SKM-1 (cell line): Measurements from ENCODE around the gene TPGS2.
"Not testable (repeated sequence)": the region's sequence is repeated elsewhere in the genome, so short reads cannot be mapped to it uniquely, and the experiment has no call there.

ENCODE experiments used
- DNase-seq: peaks from one replicate; lab custom pipeline; 2025; ENCODE audit not compliant: unreplicated experiment; lab: John Stamatoyannopoulos, UW

Gene TPGS2

DNA sequence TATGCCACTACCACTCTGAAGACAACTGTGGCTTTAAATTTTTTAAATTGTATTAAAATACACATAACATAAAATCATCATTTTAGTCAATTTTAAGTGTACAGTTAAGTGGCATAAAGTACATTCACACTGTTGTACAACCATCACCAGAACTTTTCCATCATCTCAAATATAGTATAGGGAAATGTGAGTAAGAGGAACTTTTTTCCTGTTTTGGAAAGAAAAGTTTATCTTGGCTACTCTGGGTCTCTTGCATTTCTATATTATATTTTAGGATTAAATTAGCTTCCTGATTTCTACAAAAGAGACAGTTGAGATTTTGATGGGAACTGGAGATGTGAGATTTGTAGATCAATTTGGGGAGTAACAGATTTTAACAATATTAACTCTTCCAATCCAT lies 3.3 kb downstream of the TPGS2 start:
- DNase-seq = no peak

DNA sequence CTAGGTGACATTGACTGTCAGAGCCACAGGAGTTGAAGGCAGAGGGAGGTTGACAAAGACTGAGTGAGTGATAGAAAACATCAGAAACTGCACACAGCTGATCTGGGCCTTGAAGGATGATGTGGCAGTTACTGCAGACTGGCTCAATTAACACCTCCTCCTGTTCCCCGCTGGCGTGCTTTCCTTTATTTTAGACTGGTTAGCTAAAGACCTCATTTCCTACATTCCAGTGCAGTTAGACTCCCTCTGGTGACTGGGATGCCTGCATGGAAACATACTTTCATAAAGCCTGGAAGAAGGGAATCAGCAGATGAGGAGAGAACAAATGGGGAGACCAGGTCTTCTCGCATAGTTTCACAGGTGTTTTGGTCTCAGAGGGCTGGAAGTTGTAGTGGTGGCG lies 7.1 kb downstream of the TPGS2 start:
- DNase-seq = no peak

DNA sequence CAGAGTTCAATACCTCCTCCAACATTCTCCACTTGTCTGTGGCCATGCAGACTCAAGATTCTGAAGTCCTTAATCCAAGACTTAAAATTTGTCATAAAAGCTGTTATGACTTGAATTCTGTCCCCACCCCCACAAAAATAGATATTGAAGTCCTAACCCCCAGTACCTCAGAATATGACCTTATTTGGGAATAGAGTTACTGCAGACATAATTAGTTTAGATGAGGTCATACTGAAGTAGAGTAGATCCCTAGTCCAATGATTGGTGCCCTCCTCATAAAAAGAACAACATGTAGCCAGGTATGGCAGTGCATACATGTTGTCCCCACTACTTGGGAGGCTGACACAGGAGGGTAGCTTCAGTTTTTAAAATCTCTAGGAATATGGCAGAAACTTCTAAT lies 9.2 kb downstream of the TPGS2 start:
- DNase-seq = no peak

DNA sequence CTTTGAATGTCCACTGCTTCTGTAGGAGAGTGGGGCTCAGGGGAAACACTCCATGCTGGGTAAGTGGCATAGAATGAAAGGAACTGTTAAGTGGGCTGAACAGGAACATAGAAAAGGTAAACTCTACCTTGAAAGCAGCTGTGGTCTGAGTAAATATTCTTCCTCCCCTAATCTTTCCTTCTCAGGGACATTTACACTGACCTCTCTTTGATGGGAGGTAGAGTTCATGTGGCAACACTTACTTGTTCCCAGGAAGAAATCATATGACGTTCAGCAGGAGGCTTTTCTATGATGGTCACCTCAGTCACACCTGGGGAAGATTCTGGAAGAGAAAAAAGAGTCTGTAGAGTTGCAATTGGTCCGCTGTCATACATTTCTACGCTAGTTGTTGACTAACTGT lies 10.2 kb downstream of the TPGS2 start:
- no peak for DNase-seq

DNA sequence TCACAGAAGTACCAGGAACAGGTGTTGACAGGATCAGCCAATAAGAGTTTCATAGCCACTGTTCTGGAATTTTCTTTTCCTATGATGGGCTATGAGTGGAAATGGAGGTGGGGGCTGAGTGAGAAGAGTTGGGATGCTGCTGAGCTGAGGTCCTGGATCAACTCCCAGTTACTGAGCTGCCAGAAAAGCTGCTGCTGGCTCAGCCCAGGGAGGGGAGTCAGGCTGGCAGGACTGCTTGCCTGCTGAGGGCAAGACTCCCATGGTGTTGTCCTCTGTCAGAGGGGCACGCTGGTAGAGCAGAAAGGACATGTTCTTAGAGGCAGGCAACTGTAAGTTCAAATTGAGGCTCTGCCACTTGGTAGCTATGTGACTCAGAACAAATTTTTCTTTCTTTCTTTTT lies 11.8 kb downstream of the TPGS2 start:
- DNase-seq = no peak

DNA sequence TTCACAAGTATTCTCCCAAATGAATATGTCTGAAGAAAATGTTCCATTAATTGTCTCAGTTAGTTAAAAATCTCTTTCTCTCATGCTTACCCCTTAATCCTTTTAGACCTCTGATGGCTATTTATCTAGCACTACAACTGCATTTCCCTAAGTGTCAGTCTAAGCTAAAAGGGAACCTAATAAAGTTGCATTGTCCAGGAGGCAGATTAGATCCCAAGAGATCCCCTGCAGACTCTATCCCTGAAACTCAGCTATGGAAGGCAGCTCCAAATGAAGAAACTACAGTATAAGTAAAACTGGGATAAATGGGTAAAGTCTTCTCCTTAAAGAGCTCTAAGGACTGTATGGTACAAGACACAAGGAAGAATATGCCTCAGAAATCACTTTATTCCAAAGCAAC lies 12.7 kb downstream of the TPGS2 start:
- not testable (repeated sequence) for DNase-seq

DNA sequence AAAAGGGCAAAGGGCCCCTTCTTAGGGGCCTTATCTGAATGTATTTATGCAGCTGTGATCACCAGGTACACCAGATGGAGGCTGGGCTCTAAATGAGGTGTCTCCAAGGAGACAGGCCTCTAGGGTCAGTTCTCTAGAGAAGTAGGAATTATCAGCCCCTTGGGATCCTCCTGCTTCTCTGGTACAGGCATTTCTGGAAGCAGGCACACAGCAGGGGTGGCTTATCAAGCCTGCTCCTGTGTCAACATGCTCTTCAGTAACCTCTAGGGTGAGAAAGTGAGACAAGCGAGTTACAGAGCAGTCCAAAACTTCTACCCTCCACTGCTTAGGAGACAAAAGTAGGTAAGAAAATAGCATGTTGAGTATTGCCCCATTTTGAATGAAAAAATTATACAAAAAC lies 13.8 kb downstream of the TPGS2 start:
- DNase-seq = no peak

DNA sequence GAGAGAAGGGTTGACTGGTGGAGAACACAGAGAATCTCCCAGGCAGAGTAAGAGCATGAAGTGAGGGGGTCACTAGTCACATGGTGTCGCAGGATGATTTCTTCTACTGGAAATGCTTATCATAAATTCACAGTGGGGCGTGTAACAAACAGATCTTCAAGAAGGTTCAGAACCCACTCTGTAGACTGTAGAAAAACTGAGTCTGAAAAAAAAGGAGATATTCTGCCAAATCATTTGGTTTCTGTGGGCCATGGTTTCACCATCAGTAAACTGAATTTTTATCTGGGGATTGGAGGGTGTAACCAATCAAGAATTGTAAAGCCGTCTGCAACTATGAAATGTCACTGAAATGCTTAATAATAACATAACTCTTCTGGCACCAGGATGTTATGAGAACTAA lies 15.0 kb downstream of the TPGS2 start:
- DNase-seq = no peak

DNA sequence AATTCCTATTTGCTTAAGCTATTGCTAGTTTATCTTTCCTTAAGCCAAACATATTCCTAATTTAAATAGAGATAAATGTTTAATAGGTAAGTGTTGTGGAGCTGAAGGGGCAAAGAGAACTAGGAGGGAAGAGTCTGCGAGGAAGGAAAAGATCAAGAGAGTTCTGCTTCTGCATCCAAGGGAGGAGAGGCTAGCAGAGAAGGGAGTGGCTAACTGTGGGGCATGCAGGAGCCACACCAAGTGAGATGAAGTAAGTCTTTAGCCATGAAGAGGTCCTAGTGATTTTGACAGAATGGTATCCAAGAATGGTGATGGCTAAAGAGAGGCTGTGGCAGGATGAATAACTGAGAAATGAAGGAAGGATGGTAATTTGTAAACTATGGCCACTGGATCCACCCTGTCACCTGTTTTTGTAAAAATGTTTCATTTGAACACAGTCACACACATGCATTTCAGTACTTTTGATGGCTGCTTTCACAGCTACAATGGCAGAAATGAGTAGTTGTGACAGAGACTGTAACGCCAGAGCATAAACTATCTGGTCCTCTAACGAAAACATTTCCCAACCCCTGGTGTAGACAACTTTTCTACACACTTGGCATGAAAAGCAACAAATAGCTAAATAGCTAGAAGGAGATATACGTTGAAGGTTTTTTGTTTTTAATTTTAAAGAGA lies 15.6 kb downstream of the TPGS2 start:
- DNase-seq = no peak

DNA sequence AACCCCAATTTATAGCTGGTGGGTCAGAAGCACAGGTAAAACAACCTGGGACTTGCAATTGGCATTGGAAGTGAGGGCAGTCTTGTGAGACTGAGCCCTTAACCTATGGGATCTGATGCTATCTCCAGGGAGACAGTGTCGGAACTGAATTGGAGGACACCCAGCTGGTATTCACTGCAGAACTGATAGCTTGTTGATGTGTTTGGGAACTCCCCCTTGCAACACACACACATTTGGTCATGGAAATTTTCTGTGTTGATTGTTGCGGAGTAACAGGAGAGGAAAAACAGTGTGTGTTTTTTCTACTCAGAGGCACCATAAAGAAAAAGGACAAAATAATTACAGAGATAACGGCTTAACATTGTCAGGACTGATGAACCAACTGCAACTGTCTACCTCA lies 16.1 kb downstream of the TPGS2 start:
- DNase-seq = no peak

DNA sequence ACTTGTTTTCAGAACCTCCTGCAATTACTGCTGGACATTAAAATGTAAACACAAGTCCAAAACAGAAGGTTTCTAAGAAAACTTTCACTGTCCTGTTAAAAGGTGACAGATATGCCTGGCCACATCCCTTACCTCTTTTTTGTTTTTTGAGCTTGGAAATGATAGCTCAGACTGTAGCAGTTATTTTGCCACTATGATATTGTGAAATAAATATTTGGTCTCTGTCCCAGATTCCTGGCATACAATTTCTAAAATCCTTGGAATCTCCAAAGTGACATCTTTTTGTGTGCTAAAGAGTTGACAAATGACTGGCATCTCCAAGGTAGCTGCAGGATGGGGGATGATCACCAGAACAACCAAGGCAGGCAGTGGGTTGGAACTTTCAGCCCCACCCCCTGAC lies 16.8 kb downstream of the TPGS2 start:
- DNase-seq = no peak

DNA sequence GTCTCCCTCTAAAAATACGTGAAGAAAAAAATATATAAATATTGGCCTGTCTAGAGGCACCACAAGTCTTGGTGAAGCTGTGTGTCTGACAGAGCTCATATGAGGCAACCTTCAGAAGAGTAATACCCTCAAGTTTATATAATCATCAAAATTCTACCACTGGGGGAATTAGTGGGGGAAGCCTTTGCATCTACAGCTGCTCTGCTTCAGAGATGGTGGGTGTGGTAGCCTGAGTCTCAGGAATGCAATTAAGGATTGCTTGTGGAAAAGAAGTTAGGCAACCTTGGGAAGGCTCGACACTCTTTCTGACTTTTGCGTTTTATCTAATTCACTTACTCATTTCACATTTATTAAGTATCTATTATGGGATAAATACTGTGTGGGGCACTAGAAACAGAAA lies 17.4 kb downstream of the TPGS2 start:
- DNase-seq = no peak

DNA sequence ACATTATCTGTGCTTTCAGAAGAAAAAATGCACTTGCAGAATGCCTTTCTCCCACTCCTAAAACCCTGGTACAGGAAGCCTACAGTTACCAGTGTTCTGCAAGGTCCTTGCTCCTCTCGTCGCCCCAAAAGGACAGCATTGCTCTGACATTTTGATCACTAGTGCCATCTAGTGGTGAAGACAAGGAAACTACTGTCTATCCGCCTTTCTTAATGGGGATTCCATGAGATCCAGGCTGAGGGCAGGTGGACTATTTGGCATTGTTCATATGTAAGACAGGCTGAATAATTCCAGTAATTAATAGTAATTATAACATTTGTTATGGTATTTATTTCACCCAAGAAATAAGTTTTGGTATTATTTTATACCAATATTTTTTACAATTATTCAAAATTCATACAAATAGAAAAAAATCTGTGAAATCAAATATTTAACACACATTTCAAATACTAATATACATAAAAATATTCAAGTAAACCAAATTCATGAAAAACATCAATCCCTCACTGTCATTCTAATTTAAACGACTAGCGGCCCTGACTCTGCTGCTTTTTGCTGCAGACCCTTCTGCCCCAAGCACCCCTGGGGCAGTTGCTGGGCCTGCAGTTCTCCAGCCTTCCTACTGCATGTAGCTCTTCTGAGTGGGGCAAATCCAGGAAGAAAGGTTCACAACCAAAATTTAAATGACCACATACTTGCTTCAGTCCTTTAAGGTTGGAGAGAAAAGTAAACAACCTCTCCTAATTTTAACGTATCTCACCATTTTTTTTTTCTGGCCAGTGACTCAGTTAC lies 19.0 kb downstream of the TPGS2 start:
- peak; percentile 47 for DNase-seq

DNA sequence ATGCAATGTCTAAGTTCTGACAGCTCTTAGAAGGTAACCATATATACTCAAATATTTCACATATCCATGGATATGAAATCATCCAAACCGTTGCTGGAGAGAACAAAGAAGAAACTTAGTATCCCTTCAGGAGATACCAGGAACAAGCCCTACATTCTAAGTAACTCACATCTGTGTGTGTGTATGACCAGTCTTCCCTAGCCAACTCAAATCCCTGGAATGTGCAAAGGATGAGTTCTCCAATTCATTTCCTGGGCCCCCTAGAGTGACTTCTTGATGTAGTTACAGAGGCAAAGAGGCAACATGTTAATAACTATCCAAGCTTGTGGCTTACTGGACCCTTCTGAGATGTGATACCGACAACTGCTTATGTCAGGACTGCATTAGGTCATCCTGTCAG lies 20.1 kb downstream of the TPGS2 start:
- no peak for DNase-seq

DNA sequence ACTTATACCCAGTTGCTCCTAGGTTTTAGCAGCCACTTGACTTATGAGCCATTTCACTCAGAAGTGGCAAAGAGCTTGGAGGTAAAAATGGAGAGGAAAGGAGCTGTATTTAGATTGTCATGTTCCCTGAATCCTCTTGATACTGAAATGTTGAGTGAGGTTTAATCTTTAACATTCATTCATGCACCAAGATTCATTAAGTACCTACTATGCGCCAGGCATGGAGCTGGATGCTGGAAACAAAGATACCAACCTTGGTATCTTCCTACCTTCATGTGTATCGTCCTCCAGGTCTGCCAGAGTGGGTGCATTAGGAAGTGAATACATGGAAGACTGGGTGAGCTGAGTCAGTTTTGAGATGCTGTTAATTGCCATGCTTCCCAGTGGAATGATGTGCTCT lies 23.7 kb downstream of the TPGS2 start:
- DNase-seq = no peak

DNA sequence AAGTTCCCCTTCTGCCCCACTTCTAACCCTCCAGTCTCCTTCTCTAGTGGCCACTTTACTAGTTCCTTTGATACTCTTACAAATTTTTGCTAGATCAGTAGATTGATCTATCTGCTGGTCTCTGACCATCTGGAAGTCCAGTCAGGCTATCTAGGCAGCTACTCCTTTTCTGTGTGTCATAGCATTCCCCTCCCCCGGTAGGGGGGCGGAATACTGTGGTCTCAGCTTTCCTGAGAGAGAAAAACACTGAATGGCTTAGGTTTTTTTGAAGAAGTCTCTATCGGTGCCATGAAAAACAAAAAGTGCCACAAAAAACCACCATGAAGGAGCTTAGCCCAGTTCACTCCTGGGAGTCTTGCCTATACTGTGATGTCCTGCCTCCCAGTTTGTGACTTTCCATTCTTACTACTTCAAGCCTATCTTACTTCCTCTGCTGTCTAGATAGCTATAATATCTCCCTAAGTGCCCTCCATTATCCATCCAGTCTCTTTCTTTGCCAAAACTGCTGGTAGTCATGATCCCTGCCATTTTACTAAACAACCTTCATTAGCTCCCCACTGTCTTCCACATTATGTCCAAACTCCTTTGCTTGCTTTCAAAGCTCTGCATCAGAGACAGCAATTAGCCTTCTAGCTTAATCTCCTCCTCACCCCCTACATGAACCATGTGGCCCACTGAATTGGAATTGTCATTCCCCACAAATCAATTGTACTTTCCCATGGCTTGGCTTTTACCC lies 29.9 kb downstream of the TPGS2 start:
- no peak for DNase-seq

DNA sequence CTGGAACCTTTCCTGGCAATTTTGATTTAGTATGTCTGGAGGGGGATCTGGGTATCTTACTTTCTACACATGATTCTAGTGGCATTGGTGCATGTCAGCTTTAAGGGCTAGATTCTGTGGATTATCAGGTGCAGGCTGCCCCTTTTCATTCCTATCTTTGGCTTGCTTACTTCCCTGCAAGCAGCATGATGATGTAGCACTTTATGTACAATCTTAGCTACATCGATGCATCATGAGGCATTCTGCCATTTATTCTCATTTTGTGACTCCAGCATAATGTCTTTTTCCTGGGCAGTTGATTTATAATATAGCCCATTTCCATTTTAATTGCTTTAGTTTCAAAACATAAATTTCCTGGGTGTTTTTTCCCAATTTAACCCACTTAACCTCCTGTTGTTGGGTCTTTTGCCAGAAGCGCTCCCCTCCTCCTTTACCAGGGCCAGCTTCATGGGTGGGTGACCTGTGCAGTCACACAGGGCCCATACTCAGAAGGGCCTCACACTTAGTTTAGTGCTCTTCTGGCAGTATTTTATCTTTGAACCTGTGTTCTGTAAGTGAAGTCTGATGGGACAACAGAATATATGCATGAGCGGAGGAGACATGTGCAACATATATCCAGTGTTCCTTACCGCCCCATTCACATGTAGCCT lies 36.0 kb downstream of the TPGS2 start:
- DNase-seq = no peak

DNA sequence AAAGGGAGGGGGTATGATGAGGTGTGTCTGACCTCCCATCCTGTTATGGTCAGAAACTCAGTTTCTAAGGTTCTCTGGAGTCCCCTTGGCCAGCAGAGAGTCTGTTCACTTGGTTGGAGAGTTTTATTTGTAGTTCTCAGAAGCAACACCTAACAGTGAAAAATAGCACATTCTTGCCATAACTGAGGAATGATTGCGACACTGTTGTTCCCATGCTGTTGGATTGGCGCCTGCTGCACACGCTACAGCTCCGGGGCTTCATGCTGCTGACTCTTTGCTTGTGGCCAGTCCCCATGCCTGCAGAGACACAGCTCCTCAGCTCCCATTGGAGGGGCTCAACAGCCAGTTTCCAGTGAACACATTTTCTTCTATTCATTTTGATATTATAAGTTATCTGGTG lies 42.1 kb downstream of the TPGS2 start:
- DNase-seq = no peak

DNA sequence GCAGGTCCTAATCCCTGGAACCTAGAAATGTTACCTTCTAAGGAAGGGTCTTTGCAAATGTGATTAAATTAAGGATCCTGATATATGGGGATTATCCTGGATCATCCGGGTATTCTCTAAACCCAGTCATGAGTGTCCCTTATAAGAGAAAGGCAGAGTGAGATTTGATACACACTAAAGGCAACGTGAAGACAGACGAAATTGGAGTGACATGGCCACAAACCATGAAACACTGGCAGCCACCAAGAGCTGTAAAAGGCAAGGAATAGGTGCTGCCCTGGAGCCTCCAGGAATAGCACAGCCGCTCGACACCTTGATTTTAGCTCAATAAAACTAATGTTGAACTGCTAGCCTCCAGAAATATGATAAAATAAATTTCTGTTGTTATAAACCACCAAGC lies 45.0 kb downstream of the TPGS2 start:
- no peak for DNase-seq

DNA sequence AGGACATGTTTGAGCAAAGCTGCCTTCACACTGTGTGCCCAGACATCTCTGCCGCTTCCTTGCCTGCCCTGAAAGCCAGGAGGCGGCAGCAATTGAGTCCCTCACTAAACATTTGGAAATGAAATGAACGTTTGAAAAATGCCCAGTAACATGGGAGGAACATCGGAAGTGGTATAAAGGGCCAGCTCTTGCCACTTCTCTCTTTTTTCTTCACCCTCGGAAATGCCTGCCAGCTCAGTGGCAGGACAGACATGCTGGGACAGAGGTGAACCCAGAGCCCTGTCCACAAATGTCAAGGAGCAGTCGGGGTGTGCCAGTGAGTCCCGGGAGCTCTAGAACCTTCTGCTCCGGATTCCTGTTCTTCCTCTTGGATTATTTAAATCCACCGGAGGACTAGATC lies 46.1 kb downstream of the TPGS2 start:
- DNase-seq = no peak

DNA sequence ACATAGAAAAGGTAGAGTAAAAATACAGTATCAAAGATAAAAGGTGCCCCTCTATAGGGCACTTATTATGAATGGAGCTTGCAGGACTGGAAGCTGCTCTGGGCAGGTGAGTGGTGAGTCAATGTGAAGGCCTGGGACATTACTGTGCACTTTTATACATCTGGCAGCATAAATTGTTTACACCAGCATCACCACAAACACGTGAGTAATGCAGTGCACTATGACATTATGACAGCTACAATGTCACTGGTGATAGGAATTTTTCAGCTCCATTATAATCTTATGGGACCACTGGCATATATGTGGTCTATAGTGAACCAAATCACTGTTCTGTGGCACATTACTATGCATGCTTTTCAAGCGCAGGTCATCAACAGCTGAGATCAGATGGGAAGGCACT lies 48.1 kb downstream of the TPGS2 start:
- no peak for DNase-seq

DNA sequence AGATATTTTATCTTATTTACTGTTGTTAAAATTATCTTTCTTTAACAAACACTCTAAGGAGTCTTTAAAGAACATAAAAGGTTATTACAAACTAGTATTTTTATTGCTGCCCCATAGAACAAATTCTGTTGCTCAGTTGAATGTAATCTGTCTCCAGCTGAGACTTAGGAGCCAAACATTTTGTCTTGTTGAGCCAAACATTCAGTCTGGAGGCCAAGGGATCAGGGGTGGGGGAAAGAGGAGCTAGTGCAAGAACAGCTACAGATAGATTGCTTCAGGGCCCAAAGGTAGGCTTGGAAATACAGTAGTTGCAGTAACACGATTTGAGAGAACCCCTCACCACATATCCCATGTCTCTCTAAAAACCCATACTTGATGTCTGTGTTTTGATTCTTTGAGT lies 51.2 kb downstream of the TPGS2 start:
- no peak for DNase-seq
